Adrenal gland (tissue), 12 donors: ENCODE data around the gene INPP4A. TPM values are rescaled to one million over a fixed set of nuclear protein-coding genes. Genes with fewer than 3 reads are reported as not detected.

Experiments used
- DNase-seq, 7 donors: peaks; one replicate each; pipeline ENCODE4 v3.0.0-alpha.2; 2019 to 2020
- H3K27ac ChIP-seq, 5 donors: fragments of 200-600 bp; sonication (generic) in 4 of 5; 1 replicate in 3 of 5; 2 replicates in 2 of 5; pipeline versions ENCODE4 v1.5.1 to v1.8.0; 2016 to 2020; ENCODE audit warnings: mild to moderate bottlenecking in 1 of 5
- H3K27me3 ChIP-seq: fragments of 200-600 bp; 2 replicates; pipeline ENCODE4 v1.8.0; 2021
- H3K36me3 ChIP-seq, 2 donors: fragments of 200-600 bp; replicated peaks in 1 of 2; 1 replicate in 1 of 2; 2 replicates in 1 of 2; pipeline versions ENCODE4 v1.5.1 to v1.8.0; 2018 to 2022
- H3K4me1 ChIP-seq, 2 donors: fragments of 200-600 bp; replicated peaks in 1 of 2; 1 replicate in 1 of 2; 2 replicates in 1 of 2; pipeline versions ENCODE4 v1.5.1 to v1.8.0; 2018 to 2021
- H3K4me3 ChIP-seq, 4 donors: fragments of 200-600 bp; sonication (generic) in 3 of 4; one replicate each; pipeline ENCODE4 v1.5.1; 2016 to 2018
- H3K9me3 ChIP-seq, 3 donors: fragments of 200-600 bp; sonication (generic) in 1 of 3; replicated peaks in 1 of 3; 1 replicate in 2 of 3; 2 replicates in 1 of 3; pipeline versions ENCODE4 v1.5.1 to v1.8.0; 2016 to 2021
- POLR2A ChIP-seq, 2 donors: fragments of 450-650 bp; IDR thresholded peaks; one replicate each; pipeline ENCODE4 v1.6.1; 2017; ENCODE audit warnings: antibody characterized with exemption in 2 of 2, mild to moderate bottlenecking in 2 of 2, moderate library complexity in 1 of 2
- WGBS, 4 donors: extraction: QIAGEN DNeasy Blood & Tissue Kit in 2 of 4; methylation state at CpG; one replicate each; pipeline versions ENCODE4 v1.1.5 to v1.1.7; 2013 to 2017; 5-methylcytosine and 5-hydroxymethylcytosine counted together
- intact Hi-C, 2 donors: fragments of 100-400 bp; cut with DNase I; formaldehyde crosslinking; loops; one replicate each; pipeline versions ENCODE4 v1.14.1 to v1.15.0; 2022 to 2023
- polyA plus RNA-seq, 3 donors: library from polyadenylated mRNA; stranded (reverse); fragments of 200-250 nt in 2 of 3; fragments of 350-450 nt in 1 of 3; fragmentation: Illumina TruSeq in 1 of 3; extraction: RNeasy Lipid Tissue Mini Kit (QIAGEN cat#74804) in 1 of 3; gene quantifications; one replicate each; pipeline ENCODE4 v1.2.3, GENCODE V29; 2013 to 2014
- total RNA-seq, 9 donors: library from RNA; depleted of rRNA in 4 of 9; stranded (reverse); fragments of >200 nt in 4 of 9; fragments of 120-200 nt in 1 of 9; fragmentation: NEBNext Ultra II Directional in 1 of 9; extraction: Animal tissue kit (Norgen Biotek cat#: 25700) in 1 of 9; gene quantifications; one replicate each; pipeline versions ENCODE4 v1.1.0 to v1.2.4, GENCODE V29; 2013 to 2023
- TF ChIP-seq, protein P1 (sequence below), 6 experiments: fragments of 450-650 bp in 4 of 6; fragments of 200-600 bp in 2 of 6; sonication (generic) in 1 of 6; IDR thresholded peaks; 1 replicate in 5 of 6; 2 replicates in 1 of 6; pipeline versions ENCODE4 v1.5.1 to v1.8.0; 2016 to 2021; ENCODE audit warnings: antibody characterized with exemption in 6 of 6, mild to moderate bottlenecking in 2 of 6, moderate library complexity in 1 of 6
- donor health status: healthy with polysubstance abuse.
- donor health status: Bipolar disorder and iron deficiency.
- donor health status: DM: yes; HTN: yes; CAD: no.
- donor health status: DM: no; HTN: no; CAD: no.
- donor health status: DM: no; HTN: no; CAD: no.
- donor health status: DM: yes; HTN: yes; CAD: no.

The INPP4A gene
- total and polyA plus RNA-seq, 12 donors = 8.8 to 40.5 (median 27.3) TPM

DNA sequence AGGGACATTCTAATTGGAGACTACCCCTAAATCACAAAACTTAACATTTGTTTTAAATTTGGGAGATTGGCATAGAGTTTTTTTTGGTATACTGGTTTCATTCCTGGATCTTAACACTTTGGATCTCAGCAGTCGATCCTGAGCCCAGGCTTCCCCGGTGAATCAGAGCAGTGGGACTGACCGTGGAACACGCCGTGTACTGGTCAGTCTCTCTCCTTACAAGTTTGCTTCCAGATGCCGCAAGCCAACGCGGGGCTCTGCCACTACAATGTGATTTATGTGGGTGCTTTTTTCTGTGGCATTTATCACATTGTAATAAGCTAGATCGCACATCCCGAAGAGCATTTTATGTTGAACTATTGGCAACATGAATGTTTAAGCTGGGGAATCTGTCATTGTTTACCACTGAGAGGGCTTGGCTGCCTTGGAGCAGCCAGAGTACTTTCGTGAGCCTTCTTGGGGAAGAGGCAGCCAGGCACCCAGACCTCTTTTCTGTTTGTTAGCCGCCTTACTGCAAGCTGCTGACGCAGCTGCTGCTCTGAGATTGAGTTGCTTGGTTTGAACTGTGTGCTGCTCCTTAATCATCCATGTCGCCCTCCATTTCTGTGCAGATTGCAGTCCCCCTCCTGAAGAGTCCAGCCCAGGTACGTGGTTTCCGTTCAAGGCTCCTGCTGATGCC is 114.3 kb downstream of the INPP4A start:
- TF ChIP-seq, protein P1, sequence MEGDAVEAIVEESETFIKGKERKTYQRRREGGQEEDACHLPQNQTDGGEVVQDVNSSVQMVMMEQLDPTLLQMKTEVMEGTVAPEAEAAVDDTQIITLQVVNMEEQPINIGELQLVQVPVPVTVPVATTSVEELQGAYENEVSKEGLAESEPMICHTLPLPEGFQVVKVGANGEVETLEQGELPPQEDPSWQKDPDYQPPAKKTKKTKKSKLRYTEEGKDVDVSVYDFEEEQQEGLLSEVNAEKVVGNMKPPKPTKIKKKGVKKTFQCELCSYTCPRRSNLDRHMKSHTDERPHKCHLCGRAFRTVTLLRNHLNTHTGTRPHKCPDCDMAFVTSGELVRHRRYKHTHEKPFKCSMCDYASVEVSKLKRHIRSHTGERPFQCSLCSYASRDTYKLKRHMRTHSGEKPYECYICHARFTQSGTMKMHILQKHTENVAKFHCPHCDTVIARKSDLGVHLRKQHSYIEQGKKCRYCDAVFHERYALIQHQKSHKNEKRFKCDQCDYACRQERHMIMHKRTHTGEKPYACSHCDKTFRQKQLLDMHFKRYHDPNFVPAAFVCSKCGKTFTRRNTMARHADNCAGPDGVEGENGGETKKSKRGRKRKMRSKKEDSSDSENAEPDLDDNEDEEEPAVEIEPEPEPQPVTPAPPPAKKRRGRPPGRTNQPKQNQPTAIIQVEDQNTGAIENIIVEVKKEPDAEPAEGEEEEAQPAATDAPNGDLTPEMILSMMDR (IDR thresholded peaks at IDR 0.05) = no peak
- WGBS, 4 donors = 89 to 96% (median 95%) methylated on average over 16 of the region's 16 CpGs
- peaks cover 24 to 32% of the 10 kb centered on the region in 2 donors for H3K4me1 ChIP-seq
- peak overlapping the region in 2 of 5 donors; percentile 88 to 91 for H3K27ac ChIP-seq
- intact Hi-C loops = no loop called here
- no peak for DNase-seq
- no peaks in the 10 kb centered on the region for H3K27me3 ChIP-seq
- no peak overlapping the region for H3K4me3 ChIP-seq
- H3K9me3 ChIP-seq = no peaks in the 10 kb centered on the region
- H3K36me3 ChIP-seq = peaks cover 0 to 44% of the 10 kb centered on the region in 2 donors

DNA sequence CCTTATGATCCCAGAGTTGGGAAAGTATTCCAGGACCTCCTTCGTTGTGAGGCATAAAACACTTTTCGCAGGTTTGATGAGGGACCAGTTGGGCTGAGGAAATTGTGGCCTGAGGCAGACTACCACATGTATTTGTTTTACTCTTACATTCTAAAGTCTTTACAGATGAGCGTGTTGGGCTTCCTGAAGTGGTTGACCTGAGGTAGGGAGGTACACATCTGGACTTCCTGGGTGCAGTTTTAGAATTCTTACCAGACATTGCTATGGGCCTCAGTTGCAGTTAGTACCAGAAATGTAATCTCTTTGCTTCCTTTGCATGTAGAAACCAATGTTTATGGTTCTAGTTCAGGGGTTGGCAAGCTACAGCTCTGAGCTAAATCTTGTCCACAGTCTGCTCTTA is 114.9 kb downstream of the INPP4A start:
- TF ChIP-seq, protein P1 (IDR thresholded peaks at IDR 0.05) = no peak
- no peak for TF ChIP-seq POLR2A (IDR thresholded peaks at IDR 0.05)
- Histone ChIP-seq H3K4me3 (no peak overlapping the region), H3K36me3 (peaks cover 0 to 44% of the 10 kb centered on the region in 2 donors), H3K27me3 (no peaks in the 10 kb centered on the region), H3K9me3 (no peaks in the 10 kb centered on the region), H3K27ac (peak overlapping the region in 3 of 5 donors; percentile 79 to 91 (median 88)), H3K4me1 (peaks cover 24 to 32% of the 10 kb centered on the region in 2 donors)
- WGBS, 4 donors = 76 to 100% (median 92%) methylated on average over 3 of the region's 3 CpGs
- DNase-seq = no peak
- intact Hi-C loops = no loop called here

DNA sequence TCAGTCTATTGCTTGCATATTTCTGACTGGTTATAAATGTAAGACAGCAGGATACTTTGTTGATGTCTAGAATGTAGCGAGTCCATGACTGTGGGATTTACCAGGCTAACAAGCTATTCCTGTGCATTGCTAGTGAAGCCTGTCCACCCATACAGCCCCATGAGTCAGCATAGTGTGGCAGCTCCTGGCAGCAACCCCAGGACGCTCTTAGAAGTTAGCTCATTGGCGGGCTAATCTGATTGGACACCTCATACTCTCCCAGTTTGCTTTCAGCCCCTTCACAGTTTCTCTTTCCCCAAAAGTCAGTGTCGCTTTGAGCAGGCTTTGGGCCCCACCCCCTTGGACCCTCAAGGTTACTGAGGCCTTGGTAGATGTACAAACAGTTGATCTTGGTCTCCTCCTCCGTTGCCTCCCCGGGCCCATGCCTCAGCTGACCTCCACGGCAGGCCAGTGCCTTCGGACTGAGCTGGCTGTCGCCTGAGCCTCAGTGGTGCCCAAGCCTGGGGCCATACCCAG is 115.7 kb downstream of the INPP4A start:
- TF ChIP-seq, protein P1 (IDR thresholded peaks at IDR 0.05) = no peak
- peak in 1 of 2 donors; percentile 66 for TF ChIP-seq POLR2A (IDR thresholded peaks at IDR 0.05)
- peak overlapping the region; percentile 14 to 91 (median 79) for H3K27ac ChIP-seq
- 46 to 55% (median 50%) methylated on average over 5 to 9 of the region's 9 CpGs for WGBS, 4 donors
- peaks cover 27 to 33% of the 10 kb centered on the region in 2 donors for H3K4me1 ChIP-seq
- peaks cover 0 to 44% of the 10 kb centered on the region in 2 donors for H3K36me3 ChIP-seq
- H3K27me3 ChIP-seq = no peaks in the 10 kb centered on the region
- intact Hi-C loops = loop anchor here in 1 of 2 donors (10.0 kb wide), 1 partner anchor 146 kb away; no protein-coding TSS in a partner anchor
- DNase-seq = peak; percentile 74 to 91 (median 87)
- no peak overlapping the region for H3K4me3 ChIP-seq
- H3K9me3 ChIP-seq = no peaks in the 10 kb centered on the region

DNA sequence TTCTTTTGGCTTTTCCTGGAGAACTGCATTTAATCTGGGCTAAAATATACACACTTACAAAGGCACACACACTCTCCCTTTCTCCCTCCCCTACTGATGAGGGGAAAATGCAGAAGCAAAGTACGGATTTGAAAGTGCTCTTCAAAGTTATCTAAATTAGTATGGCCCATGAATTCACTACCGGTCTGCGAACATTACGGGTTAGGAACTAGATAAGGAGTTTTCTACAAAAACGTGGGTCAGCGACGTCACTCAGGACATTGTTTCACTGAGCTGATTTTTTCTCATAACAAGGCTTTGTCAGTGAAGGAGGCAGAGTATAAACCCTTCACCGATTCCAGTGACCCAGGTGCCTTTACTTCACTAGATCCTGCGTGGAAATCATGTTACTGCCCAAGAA is 116.4 kb downstream of the INPP4A start:
- no peak for DNase-seq
- WGBS, 4 donors = 92 to 95% (median 94%) methylated on average over 9 of the region's 9 CpGs
- Histone ChIP-seq H3K9me3 (no peaks in the 10 kb centered on the region), H3K36me3 (peaks cover 0 to 44% of the 10 kb centered on the region in 2 donors), H3K27ac (peak overlapping the region; percentile 14 to 91 (median 79)), H3K27me3 (no peaks in the 10 kb centered on the region), H3K4me1 (peaks cover 33 to 40% of the 10 kb centered on the region in 2 donors), H3K4me3 (no peak overlapping the region)
- intact Hi-C loops = loop anchor here in 1 of 2 donors (10.0 kb wide), 1 partner anchor 146 kb away; no protein-coding TSS in a partner anchor
- TF ChIP-seq POLR2A (IDR thresholded peaks at IDR 0.05) = no peak
- TF ChIP-seq, protein P1 (IDR thresholded peaks at IDR 0.05) = no peak
